Heart left ventricle (tissue), 13 donors: Measurements from ENCODE around the gene IGF1R.

Source experiments
- POLR2A ChIP-seq, 2 donors: fragments of 450-650 bp; IDR thresholded peaks; one replicate each; pipeline ENCODE4 v1.6.1; 2017; ENCODE audit warnings: antibody characterized with exemption in 2 of 2, mild to moderate bottlenecking in 2 of 2, moderate library complexity in 2 of 2
- TF ChIP-seq, protein P1 (sequence below), 12 donors: fragments of 200-600 bp; sonication (generic) in 4 of 12; IDR thresholded peaks; one replicate each; pipeline versions ENCODE4 v1.5.0 to v1.8.0; 2018 to 2022; ENCODE audit warnings: antibody characterized with exemption in 12 of 12, mild to moderate bottlenecking in 5 of 12
- donor health status: ischemic (EF 13 %, LVEDD 7.1; RV severe dilation, severe dysfunction).
- donor health status: DM: no; HTN: yes; CAD: no.
- donor health status: DM: no; HTN: no; CAD: no.
- donor health status: ischemic (EF 25% LVEDD 6.9; RV normal size, moderate dysfunction).
- donor health status: ischemic (EF 25% LVEDD 5.7; RV mildly dilated, moderate dysfunction).
- donor health status: ischemic (EF 35%, LVEDD 5.7; RV mildly dilated, moderate dysfunction).
- donor health status: nonischemic (EF 11% LVEDD 7.7; RV severe dilation, severe dysfunction).
- donor health status: DM: yes; HTN: yes; CAD: no.
- donor health status: PGD.
- donor health status: ischemic (EF 29% LVEDD 5.4; RV normal size, mild dysfunction).
- donor health status: nonischemic (EF 23%, LVEDD 6.1; RV moderate dilation, normal function).

DNA sequence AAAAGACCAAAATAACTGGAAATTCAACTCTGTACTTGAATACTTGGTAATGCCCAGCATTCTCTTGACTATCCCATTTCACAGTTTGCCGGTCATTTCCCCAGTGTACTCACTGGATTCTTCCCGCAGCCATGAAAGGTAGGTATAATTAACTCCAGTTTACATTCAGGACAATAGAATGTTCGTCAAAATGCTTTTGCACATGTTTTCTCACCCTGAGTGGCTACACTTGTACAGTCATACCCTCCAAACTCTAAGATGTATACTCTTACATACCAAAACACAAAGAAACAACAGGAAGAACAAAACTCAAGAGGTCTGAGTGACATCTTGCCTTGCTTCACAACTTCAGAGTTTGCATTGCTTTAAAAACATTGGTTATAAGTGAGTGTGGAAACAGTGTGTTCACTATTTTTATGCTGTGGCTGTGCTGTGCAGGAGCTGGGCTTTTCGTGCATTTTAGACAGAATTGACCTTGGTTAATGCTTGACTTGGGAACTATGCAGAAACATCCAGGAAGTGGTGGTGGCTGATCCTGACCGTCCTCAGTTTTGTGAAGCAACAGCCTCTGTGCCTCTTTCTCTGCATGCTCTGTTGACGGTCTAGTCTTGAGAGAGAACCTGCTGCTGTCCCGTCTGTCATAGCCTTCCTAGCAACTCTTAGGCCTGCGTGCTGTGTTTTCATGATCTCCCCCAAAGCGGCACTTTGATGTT, 90.5 kb downstream of the IGF1R start:
- TF ChIP-seq POLR2A (IDR thresholded peaks at IDR 0.05) = no peak
- TF ChIP-seq, protein P1, sequence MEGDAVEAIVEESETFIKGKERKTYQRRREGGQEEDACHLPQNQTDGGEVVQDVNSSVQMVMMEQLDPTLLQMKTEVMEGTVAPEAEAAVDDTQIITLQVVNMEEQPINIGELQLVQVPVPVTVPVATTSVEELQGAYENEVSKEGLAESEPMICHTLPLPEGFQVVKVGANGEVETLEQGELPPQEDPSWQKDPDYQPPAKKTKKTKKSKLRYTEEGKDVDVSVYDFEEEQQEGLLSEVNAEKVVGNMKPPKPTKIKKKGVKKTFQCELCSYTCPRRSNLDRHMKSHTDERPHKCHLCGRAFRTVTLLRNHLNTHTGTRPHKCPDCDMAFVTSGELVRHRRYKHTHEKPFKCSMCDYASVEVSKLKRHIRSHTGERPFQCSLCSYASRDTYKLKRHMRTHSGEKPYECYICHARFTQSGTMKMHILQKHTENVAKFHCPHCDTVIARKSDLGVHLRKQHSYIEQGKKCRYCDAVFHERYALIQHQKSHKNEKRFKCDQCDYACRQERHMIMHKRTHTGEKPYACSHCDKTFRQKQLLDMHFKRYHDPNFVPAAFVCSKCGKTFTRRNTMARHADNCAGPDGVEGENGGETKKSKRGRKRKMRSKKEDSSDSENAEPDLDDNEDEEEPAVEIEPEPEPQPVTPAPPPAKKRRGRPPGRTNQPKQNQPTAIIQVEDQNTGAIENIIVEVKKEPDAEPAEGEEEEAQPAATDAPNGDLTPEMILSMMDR (IDR thresholded peaks at IDR 0.05) = no peak
